ENCODE measurements around the gene PLEKHB2.

GRCh38 chr2:131094463-131095281, 10.5 kb upstream of the PLEKHB2 start:
- TF ChIP-seq EZH2 (IDR thresholded peaks at IDR 0.05) (no peak), POLR2AphosphoS5 (IDR thresholded peaks at IDR 0.05; ENCODE audit: borderline replicate concordance, low read depth, low read length) (no peak), FOXP2 (optimal IDR thresholded peaks at IDR 0.05; ENCODE audit: control extremely low read depth, extremely low read length, insufficient read depth) (no peak)
